H1 (cell line): ENCODE measurements around the gene SLC47A2. TPM values are rescaled to one million over a fixed set of nuclear protein-coding genes. Genes with fewer than 3 reads are reported as not detected.

Experiments used
- BCL11A ChIP-seq, 2 experiments: IDR thresholded peaks; one replicate each; pipeline ENCODE4 v1.6.1; 2011; ENCODE audit warnings: low read depth in 2 of 2, low read length in 2 of 2, mild to moderate bottlenecking in 2 of 2
- EZH2 ChIP-seq: fragments of 200-600 bp; sonication (generic); IDR thresholded peaks from 2 replicates; pipeline ENCODE4 v1.7.1; 2012; ENCODE audit warnings: low read depth, mild to moderate bottlenecking, moderate library complexity, low read length, inconsistent platforms; ENCODE audit not compliant: severe bottlenecking
- PHF8 ChIP-seq: fragments of 200-600 bp; sonication (generic); conservative IDR thresholded peaks from 2 replicates; pipeline ENCODE4 v1.7.1; 2012; ENCODE audit warnings: low read depth, mild to moderate bottlenecking, inconsistent platforms, low read length, moderate library complexity
- RBBP5 ChIP-seq: IDR thresholded peaks from 2 replicates; pipeline ENCODE4 v1.7.1; 2012; ENCODE audit warnings: low read depth, mild to moderate bottlenecking, inconsistent platforms, low read length, moderate library complexity, borderline replicate concordance
- SRF ChIP-seq: IDR thresholded peaks from 2 replicates; pipeline ENCODE4 v1.6.1; 2011; ENCODE audit warnings: mild to moderate bottlenecking, low read depth, low read length, moderate library complexity
- TAF1 ChIP-seq: IDR thresholded peaks from 2 replicates; pipeline ENCODE4 v1.6.1; 2011; ENCODE audit warnings: mild to moderate bottlenecking, low read depth, low read length
- TEAD4 ChIP-seq: IDR thresholded peaks from 2 replicates; pipeline ENCODE4 v1.6.1; 2012; ENCODE audit warnings: low read depth, low read length, inconsistent platforms, mixed read lengths
- YY1 ChIP-seq: IDR thresholded peaks from 2 replicates; pipeline ENCODE4 v1.6.1; 2011; ENCODE audit warnings: low read depth, mild to moderate bottlenecking, low read length
- polyA plus RNA-seq, 7 experiments: library from polyadenylated mRNA; depleted of rRNA in 3 of 7; stranded (reverse) in 5 of 7; unstranded in 2 of 7; fragments of >200 nt in 5 of 7; fragments of 200-250 nt in 2 of 7; gene quantifications; 1 replicate in 5 of 7; 2 replicates in 1 of 7; 4 replicates in 1 of 7; pipeline versions ENCODE4 v1.2.1 to v1.2.3, GENCODE V29; 2011 to 2013; ENCODE audit warnings: missing spikeins in 2 of 7, mixed read lengths in 2 of 7
- total RNA-seq: library from RNA; stranded (reverse); fragmentation: NEBNext Ultra II Directional; extraction: Animal tissue kit (Norgen Biotek cat#: 25700); gene quantifications from 2 replicates; pipeline ENCODE4 v1.2.1, GENCODE V29; 2021
- TF ChIP-seq, protein P1 (sequence below): fragments of 300-600 bp; sonication (generic); IDR thresholded peaks from 2 replicates; pipeline ENCODE4 v1.7.1; 2012; ENCODE audit warnings: low read length, moderate library complexity, mild to moderate bottlenecking, inconsistent platforms; ENCODE audit not compliant: insufficient replicate concordance

SLC47A2 gene
- total and polyA plus RNA-seq, 2 of the 8 experiments (the other 6 are each of a cell fraction or from before 2014, with no cell fraction given): not detected

DNA sequence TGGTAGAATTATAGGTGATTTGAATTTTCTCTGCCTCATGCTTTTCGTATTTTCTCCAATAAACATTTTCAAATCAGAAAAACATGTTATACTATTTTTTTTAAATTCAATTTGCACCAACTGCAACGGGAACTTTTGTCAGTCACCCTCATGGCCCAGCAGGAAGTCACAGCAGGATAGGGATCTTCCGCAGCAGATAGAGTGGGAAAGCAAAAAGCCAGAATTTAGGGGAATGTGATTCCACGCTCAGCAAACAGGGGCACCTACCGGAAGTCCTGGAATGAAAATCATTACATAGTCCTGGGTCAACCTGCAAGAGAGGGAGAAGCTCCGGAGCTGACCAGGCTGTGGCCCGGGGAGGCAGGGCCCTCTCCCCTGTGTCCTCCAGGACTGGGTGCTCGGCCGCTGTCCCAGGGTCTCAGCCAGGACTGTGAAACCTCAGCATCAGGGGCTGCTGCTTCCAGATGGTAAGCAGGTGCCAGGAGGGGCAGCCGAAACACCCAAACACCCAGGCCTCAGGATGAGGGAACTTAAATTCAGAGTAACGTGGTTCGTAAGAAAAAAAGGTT lies 3.9 kb downstream of the SLC47A2 start (continued):
- TF ChIP-seq, protein P1, sequence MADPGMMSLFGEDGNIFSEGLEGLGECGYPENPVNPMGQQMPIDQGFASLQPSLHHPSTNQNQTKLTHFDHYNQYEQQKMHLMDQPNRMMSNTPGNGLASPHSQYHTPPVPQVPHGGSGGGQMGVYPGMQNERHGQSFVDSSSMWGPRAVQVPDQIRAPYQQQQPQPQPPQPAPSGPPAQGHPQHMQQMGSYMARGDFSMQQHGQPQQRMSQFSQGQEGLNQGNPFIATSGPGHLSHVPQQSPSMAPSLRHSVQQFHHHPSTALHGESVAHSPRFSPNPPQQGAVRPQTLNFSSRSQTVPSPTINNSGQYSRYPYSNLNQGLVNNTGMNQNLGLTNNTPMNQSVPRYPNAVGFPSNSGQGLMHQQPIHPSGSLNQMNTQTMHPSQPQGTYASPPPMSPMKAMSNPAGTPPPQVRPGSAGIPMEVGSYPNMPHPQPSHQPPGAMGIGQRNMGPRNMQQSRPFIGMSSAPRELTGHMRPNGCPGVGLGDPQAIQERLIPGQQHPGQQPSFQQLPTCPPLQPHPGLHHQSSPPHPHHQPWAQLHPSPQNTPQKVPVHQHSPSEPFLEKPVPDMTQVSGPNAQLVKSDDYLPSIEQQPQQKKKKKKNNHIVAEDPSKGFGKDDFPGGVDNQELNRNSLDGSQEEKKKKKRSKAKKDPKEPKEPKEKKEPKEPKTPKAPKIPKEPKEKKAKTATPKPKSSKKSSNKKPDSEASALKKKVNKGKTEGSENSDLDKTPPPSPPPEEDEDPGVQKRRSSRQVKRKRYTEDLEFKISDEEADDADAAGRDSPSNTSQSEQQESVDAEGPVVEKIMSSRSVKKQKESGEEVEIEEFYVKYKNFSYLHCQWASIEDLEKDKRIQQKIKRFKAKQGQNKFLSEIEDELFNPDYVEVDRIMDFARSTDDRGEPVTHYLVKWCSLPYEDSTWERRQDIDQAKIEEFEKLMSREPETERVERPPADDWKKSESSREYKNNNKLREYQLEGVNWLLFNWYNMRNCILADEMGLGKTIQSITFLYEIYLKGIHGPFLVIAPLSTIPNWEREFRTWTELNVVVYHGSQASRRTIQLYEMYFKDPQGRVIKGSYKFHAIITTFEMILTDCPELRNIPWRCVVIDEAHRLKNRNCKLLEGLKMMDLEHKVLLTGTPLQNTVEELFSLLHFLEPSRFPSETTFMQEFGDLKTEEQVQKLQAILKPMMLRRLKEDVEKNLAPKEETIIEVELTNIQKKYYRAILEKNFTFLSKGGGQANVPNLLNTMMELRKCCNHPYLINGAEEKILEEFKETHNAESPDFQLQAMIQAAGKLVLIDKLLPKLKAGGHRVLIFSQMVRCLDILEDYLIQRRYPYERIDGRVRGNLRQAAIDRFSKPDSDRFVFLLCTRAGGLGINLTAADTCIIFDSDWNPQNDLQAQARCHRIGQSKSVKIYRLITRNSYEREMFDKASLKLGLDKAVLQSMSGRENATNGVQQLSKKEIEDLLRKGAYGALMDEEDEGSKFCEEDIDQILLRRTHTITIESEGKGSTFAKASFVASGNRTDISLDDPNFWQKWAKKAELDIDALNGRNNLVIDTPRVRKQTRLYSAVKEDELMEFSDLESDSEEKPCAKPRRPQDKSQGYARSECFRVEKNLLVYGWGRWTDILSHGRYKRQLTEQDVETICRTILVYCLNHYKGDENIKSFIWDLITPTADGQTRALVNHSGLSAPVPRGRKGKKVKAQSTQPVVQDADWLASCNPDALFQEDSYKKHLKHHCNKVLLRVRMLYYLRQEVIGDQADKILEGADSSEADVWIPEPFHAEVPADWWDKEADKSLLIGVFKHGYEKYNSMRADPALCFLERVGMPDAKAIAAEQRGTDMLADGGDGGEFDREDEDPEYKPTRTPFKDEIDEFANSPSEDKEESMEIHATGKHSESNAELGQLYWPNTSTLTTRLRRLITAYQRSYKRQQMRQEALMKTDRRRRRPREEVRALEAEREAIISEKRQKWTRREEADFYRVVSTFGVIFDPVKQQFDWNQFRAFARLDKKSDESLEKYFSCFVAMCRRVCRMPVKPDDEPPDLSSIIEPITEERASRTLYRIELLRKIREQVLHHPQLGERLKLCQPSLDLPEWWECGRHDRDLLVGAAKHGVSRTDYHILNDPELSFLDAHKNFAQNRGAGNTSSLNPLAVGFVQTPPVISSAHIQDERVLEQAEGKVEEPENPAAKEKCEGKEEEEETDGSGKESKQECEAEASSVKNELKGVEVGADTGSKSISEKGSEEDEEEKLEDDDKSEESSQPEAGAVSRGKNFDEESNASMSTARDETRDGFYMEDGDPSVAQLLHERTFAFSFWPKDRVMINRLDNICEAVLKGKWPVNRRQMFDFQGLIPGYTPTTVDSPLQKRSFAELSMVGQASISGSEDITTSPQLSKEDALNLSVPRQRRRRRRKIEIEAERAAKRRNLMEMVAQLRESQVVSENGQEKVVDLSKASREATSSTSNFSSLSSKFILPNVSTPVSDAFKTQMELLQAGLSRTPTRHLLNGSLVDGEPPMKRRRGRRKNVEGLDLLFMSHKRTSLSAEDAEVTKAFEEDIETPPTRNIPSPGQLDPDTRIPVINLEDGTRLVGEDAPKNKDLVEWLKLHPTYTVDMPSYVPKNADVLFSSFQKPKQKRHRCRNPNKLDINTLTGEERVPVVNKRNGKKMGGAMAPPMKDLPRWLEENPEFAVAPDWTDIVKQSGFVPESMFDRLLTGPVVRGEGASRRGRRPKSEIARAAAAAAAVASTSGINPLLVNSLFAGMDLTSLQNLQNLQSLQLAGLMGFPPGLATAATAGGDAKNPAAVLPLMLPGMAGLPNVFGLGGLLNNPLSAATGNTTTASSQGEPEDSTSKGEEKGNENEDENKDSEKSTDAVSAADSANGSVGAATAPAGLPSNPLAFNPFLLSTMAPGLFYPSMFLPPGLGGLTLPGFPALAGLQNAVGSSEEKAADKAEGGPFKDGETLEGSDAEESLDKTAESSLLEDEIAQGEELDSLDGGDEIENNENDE: no peak
- TF ChIP-seq RBBP5 (no peak), EZH2 (no peak), YY1 (no peak), TEAD4 (no peak), BCL11A (IDR thresholded peaks at IDR 0.05; ENCODE audit: low read depth in 2 of 2, low read length in 2 of 2) (no peak), PHF8 (no peak), SRF (no peak), TAF1 (no peak)
